A673 (cell line): ENCODE results near the gene KIT.

ENCODE experiments used
- EZH2 ChIP-seq: fragments of 200-600 bp; sonication (generic); IDR thresholded peaks from 2 replicates; pipeline ENCODE4 v1.6.1; 2017; ENCODE audit warnings: borderline replicate concordance, low read depth, mild to moderate bottlenecking, mixed read lengths, antibody characterized with exemption, low read length; ENCODE audit not compliant: poor library complexity, severe bottlenecking
- TF ChIP-seq, protein P1 (sequence below): fragments of 300-800, 200-600 bp; sonication (generic); conservative IDR thresholded peaks from 2 replicates; pipeline ENCODE4 v1.5.1; 2017; ENCODE audit warnings: low read depth, mild to moderate bottlenecking, antibody characterized with exemption, low read length, moderate library complexity, mixed read lengths

DNA sequence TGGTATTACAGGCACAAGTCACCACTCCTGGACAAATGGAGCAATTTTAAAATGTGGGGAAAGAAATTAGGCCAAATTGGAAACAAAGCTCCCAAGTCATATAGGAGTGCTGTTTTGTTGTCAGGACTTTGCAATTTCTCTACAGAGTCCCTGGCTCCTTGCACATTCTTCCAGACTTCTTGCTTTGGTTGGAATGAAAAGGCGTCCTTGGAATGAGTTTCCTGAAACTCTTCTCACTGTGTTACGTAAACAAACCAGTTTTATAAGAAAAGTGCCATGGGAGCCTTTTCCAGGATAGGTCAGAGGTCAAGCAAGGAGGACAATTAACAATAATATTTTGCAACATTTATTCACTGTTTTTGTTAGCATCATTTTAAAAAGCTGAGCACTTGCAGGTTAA is 32.4 kb upstream of the KIT start:
- TF ChIP-seq, protein P1, sequence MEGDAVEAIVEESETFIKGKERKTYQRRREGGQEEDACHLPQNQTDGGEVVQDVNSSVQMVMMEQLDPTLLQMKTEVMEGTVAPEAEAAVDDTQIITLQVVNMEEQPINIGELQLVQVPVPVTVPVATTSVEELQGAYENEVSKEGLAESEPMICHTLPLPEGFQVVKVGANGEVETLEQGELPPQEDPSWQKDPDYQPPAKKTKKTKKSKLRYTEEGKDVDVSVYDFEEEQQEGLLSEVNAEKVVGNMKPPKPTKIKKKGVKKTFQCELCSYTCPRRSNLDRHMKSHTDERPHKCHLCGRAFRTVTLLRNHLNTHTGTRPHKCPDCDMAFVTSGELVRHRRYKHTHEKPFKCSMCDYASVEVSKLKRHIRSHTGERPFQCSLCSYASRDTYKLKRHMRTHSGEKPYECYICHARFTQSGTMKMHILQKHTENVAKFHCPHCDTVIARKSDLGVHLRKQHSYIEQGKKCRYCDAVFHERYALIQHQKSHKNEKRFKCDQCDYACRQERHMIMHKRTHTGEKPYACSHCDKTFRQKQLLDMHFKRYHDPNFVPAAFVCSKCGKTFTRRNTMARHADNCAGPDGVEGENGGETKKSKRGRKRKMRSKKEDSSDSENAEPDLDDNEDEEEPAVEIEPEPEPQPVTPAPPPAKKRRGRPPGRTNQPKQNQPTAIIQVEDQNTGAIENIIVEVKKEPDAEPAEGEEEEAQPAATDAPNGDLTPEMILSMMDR: no peak
- no peak for TF ChIP-seq EZH2
